Spleen (tissue), 11 donors: Measurements from ENCODE around the gene INTS1. TPM values are rescaled to one million over a fixed set of nuclear protein-coding genes. Genes with fewer than 3 reads are reported as not detected.

ENCODE experiments used
- DNase-seq: peaks from one replicate; pipeline ENCODE4 v3.0.0-alpha.2; 2020
- H3K27ac ChIP-seq, 8 donors: fragments of 200-600 bp; sonication (generic) in 7 of 8; 1 replicate in 4 of 8; 2 replicates in 4 of 8; pipeline versions ENCODE4 v1.5.0 to v1.8.0; 2016 to 2021; ENCODE audit warnings: inconsistent platforms in 4 of 8, mild to moderate bottlenecking in 4 of 8, moderate library complexity in 1 of 8
- H3K27me3 ChIP-seq, 7 donors: fragments of 200-600 bp; sonication (generic) in 6 of 7; replicated peaks in 1 of 7; 1 replicate in 4 of 7; 2 replicates in 3 of 7; pipeline versions ENCODE4 v1.5.0 to v1.8.0; 2016 to 2021; ENCODE audit warnings: inconsistent platforms in 3 of 7, mild to moderate bottlenecking in 1 of 7
- H3K36me3 ChIP-seq, 6 donors: fragments of 200-600 bp; sonication (generic) in 5 of 6; 1 replicate in 4 of 6; 2 replicates in 2 of 6; pipeline versions ENCODE4 v1.5.0 to v1.8.0; 2016 to 2021; ENCODE audit warnings: inconsistent platforms in 2 of 6
- H3K4me1 ChIP-seq, 6 donors: fragments of 200-600 bp; sonication (generic) in 5 of 6; 1 replicate in 3 of 6; 2 replicates in 3 of 6; pipeline versions ENCODE4 v1.5.0 to v1.8.0; 2016 to 2021; ENCODE audit warnings: inconsistent platforms in 3 of 6
- H3K4me3 ChIP-seq, 8 donors: fragments of 200-600 bp; sonication (generic) in 7 of 8; 1 replicate in 4 of 8; 2 replicates in 4 of 8; pipeline versions ENCODE4 v1.5.0 to v1.8.0; 2016 to 2021; ENCODE audit warnings: inconsistent platforms in 4 of 8, mild to moderate bottlenecking in 4 of 8, moderate library complexity in 2 of 8
- H3K9me3 ChIP-seq, 8 donors: fragments of 200-600 bp; sonication (generic) in 7 of 8; 1 replicate in 4 of 8; 2 replicates in 4 of 8; pipeline versions ENCODE4 v1.5.0 to v1.8.0; 2016 to 2021; ENCODE audit warnings: inconsistent platforms in 4 of 8
- POLR2A ChIP-seq, 3 donors: fragments of 450-650 bp; IDR thresholded peaks; one replicate each; pipeline ENCODE4 v1.5.1; 2017; ENCODE audit warnings: antibody characterized with exemption in 3 of 3, mild to moderate bottlenecking in 1 of 3
- POLR2AphosphoS5 ChIP-seq, 3 donors: sonication (generic); formaldehyde crosslinking; IDR thresholded peaks; one replicate each; pipeline ENCODE4 v1.5.1; 2017; ENCODE audit warnings: antibody characterized with exemption in 3 of 3
- WGBS, 5 donors: extraction: QIAGEN DNeasy Blood & Tissue Kit in 3 of 5; methylation state at CpG; one replicate each; pipeline versions ENCODE4 v1.1.5 to v1.1.7; 2013 to 2018; 5-methylcytosine and 5-hydroxymethylcytosine counted together
- intact Hi-C: fragments of 100-400 bp; cut with DNase I; formaldehyde crosslinking; loops from one replicate; pipeline ENCODE4 v1.15.0; 2023; ENCODE audit warnings: low total_unique reads
- polyA plus RNA-seq, 3 donors: library from polyadenylated mRNA; stranded (reverse); fragments of 200-250 nt; gene quantifications; one replicate each; pipeline ENCODE4 v1.2.1, GENCODE V29; 2013
- total RNA-seq, 7 donors: library from RNA; depleted of rRNA in 3 of 7; stranded (reverse); fragments of >200 nt in 3 of 7; fragmentation: NEBNext Ultra II Directional in 4 of 7; extraction: Animal tissue kit (Norgen Biotek cat#: 25700) in 4 of 7; gene quantifications; one replicate each; pipeline versions ENCODE4 v1.1.0 to v1.2.1, GENCODE V29; 2016 to 2021
- TF ChIP-seq, protein P1 (sequence below), 11 experiments: fragments of 200-600 bp in 7 of 11; fragments of 450-650 bp in 4 of 11; sonication (generic) in 4 of 11; IDR thresholded peaks in 8 of 11; conservative IDR thresholded peaks in 3 of 11; 1 replicate in 7 of 11; 2 replicates in 4 of 11; pipeline versions ENCODE4 v1.4.0 to v1.8.0; 2016 to 2021; ENCODE audit warnings: antibody characterized with exemption in 11 of 11, inconsistent platforms in 4 of 11, mild to moderate bottlenecking in 1 of 11
- donor health status: healthy with polysubstance abuse.
- donor health status: DM: no; HTN: no; CAD: no; lungs with moderate emphysema.
- donor health status: DM: no; HTN: no; CAD: no.
- donor health status: Bipolar disorder and iron deficiency.
- donor health status: healthy.
- donor health status: DM: no; HTN: no; CAD: no.
- donor health status: DM: yes; HTN: yes; CAD: no.

The INTS1 gene
- total and polyA plus RNA-seq, 10 donors: 47.3 to 126 (median 79.7) TPM

- peak; percentile 96 for DNase-seq
- intact Hi-C loops: no loop called here
- peak overlapping the region in 1 of 8 donors; percentile 1 for H3K27ac ChIP-seq
- H3K9me3 ChIP-seq: no peaks in the 10 kb centered on the region
- 28 to 64% (median 35%) methylated on average over 15 to 37 of the region's 37 CpGs for WGBS, 5 donors
- TF ChIP-seq POLR2AphosphoS5 (IDR thresholded peaks at IDR 0.05) (peak; percentile 40 to 80 (median 68)), POLR2A (IDR thresholded peaks at IDR 0.05) (no peak)
- TF ChIP-seq, protein P1, sequence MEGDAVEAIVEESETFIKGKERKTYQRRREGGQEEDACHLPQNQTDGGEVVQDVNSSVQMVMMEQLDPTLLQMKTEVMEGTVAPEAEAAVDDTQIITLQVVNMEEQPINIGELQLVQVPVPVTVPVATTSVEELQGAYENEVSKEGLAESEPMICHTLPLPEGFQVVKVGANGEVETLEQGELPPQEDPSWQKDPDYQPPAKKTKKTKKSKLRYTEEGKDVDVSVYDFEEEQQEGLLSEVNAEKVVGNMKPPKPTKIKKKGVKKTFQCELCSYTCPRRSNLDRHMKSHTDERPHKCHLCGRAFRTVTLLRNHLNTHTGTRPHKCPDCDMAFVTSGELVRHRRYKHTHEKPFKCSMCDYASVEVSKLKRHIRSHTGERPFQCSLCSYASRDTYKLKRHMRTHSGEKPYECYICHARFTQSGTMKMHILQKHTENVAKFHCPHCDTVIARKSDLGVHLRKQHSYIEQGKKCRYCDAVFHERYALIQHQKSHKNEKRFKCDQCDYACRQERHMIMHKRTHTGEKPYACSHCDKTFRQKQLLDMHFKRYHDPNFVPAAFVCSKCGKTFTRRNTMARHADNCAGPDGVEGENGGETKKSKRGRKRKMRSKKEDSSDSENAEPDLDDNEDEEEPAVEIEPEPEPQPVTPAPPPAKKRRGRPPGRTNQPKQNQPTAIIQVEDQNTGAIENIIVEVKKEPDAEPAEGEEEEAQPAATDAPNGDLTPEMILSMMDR (IDR thresholded peaks at IDR 0.05 in 8 of 11, conservative IDR thresholded peaks at IDR 0.05 in 3 of 11): peak; percentile 78 to 99 (median 90)
- peaks cover 0 to 100% (median 98%) of the 10 kb centered on the region in 6 donors for H3K36me3 ChIP-seq
- peaks cover 6 to 14% (median 11%) of the 10 kb centered on the region in 6 donors for H3K4me1 ChIP-seq
- no peaks in the 10 kb centered on the region for H3K27me3 ChIP-seq
- no peak overlapping the region for H3K4me3 ChIP-seq
Observed at GRCh38 chr7:1473864-1474512, 30.2 kb downstream of the INTS1 start.

DNA sequence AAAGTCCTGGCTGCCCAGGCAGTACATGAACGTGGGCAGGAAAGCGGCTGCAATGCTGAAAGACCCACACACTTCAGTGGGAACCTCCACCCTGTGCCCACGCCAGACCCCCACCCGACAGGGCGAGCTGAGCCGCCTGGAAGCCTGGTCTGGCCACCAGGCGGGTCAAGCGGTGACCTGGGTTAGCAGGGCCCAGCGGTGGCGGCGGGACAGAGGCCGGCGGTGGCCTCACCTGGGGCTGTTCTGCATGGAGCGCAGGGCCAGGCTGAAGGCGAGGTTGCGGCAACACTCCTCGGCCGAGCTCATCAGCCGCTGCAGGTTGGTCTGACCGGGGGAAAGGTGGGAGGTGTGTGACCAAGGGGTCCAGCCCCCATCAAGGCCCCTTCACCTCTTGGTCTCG is 33.3 kb downstream of the INTS1 start:
- no peak overlapping the region for H3K27ac ChIP-seq
- H3K4me3 ChIP-seq: no peak overlapping the region
- H3K4me1 ChIP-seq: peaks cover 8 to 29% (median 19%) of the 10 kb centered on the region in 6 donors
- TF ChIP-seq, protein P1 (IDR thresholded peaks at IDR 0.05 in 8 of 11, conservative IDR thresholded peaks at IDR 0.05 in 3 of 11): no peak
- no peak for TF ChIP-seq POLR2A (IDR thresholded peaks at IDR 0.05)
- TF ChIP-seq POLR2AphosphoS5 (IDR thresholded peaks at IDR 0.05): no peak
- H3K36me3 ChIP-seq: peaks cover 0 to 82% (median 71%) of the 10 kb centered on the region in 6 donors
- H3K9me3 ChIP-seq: no peaks in the 10 kb centered on the region
- DNase-seq: no peak
- WGBS, 5 donors: 89 to 98% (median 97%) methylated on average over 6 to 21 of the region's 21 CpGs
- H3K27me3 ChIP-seq: no peaks in the 10 kb centered on the region
- intact Hi-C loops: no loop called here

- H3K27ac ChIP-seq: no peak overlapping the region
- peaks cover 0 to 60% (median 50%) of the 10 kb centered on the region in 6 donors for H3K36me3 ChIP-seq
- H3K27me3 ChIP-seq: no peaks in the 10 kb centered on the region
- TF ChIP-seq, protein P1 (IDR thresholded peaks at IDR 0.05 in 8 of 11, conservative IDR thresholded peaks at IDR 0.05 in 3 of 11): no peak
- TF ChIP-seq POLR2A (IDR thresholded peaks at IDR 0.05) (no peak), POLR2AphosphoS5 (IDR thresholded peaks at IDR 0.05) (no peak)
- no peaks in the 10 kb centered on the region for H3K9me3 ChIP-seq
- peaks cover 3 to 19% (median 10%) of the 10 kb centered on the region in 6 donors for H3K4me1 ChIP-seq
- WGBS, 5 donors: 90 to 94% (median 92%) methylated on average over 8 to 24 of the region's 24 CpGs
- no peak overlapping the region for H3K4me3 ChIP-seq
- intact Hi-C loops: loop anchor here (10.0 kb wide), 1 partner anchor 244 kb away; no protein-coding TSS in a partner anchor
- no peak for DNase-seq
Observed at GRCh38 chr7:1468643-1469298, 35.4 kb downstream of the INTS1 start.

- no peaks in the 10 kb centered on the region for H3K9me3 ChIP-seq
- peaks cover 0 to 55% (median 45%) of the 10 kb centered on the region in 6 donors for H3K36me3 ChIP-seq
- TF ChIP-seq, protein P1 (IDR thresholded peaks at IDR 0.05 in 8 of 11, conservative IDR thresholded peaks at IDR 0.05 in 3 of 11): no peak
- no peak for TF ChIP-seq POLR2A (IDR thresholded peaks at IDR 0.05)
- no peak for TF ChIP-seq POLR2AphosphoS5 (IDR thresholded peaks at IDR 0.05)
- H3K4me3 ChIP-seq: no peak overlapping the region
- H3K27ac ChIP-seq: peak overlapping the region in 1 of 8 donors; percentile 72
- peaks cover 3 to 21% (median 10%) of the 10 kb centered on the region in 6 donors for H3K4me1 ChIP-seq
- WGBS, 5 donors: 93 to 95% (median 94%) methylated on average over 7 to 13 of the region's 13 CpGs
- intact Hi-C loops: loop anchor here (10.0 kb wide), 1 partner anchor 243 kb away; no protein-coding TSS in a partner anchor
- DNase-seq: no peak
- no peaks in the 10 kb centered on the region for H3K27me3 ChIP-seq
Observed at GRCh38 chr7:1468203-1468602, 36.0 kb downstream of the INTS1 start.
